Muscle layer of colon (tissue), 2 donors: Measurements from ENCODE around the gene KIF3A.
A peak's percentile ranks its signal among the peaks of the same experiment; 100 is the strongest.

Experiments
- H3K27ac ChIP-seq: one replicate; pipeline ENCODE4 v1.7.0; 2013; ENCODE audit warnings: low read depth, mild to moderate bottlenecking, low read length, moderate library complexity
- H3K27me3 ChIP-seq, 2 donors: one replicate each; pipeline ENCODE4 v1.7.0; 2013; ENCODE audit warnings: low read length in 2 of 2, mild to moderate bottlenecking in 2 of 2; ENCODE audit not compliant: insufficient read depth in 2 of 2, control insufficient read depth in 1 of 2
- H3K36me3 ChIP-seq: one replicate; pipeline ENCODE4 v1.7.0; 2013; ENCODE audit warnings: mild to moderate bottlenecking, low read length; ENCODE audit not compliant: insufficient read depth
- H3K4me1 ChIP-seq: one replicate; pipeline ENCODE4 v1.7.0; 2013; ENCODE audit warnings: mild to moderate bottlenecking, low read length; ENCODE audit not compliant: insufficient read depth
- H3K4me3 ChIP-seq, 2 donors: one replicate each; pipeline ENCODE4 v1.7.0; 2013; ENCODE audit warnings: low read length in 2 of 2, low read depth in 1 of 2, mild to moderate bottlenecking in 1 of 2, moderate library complexity in 1 of 2
- H3K9ac ChIP-seq: one replicate; pipeline ENCODE4 v1.7.0; 2013; ENCODE audit warnings: low read length
- H3K9me3 ChIP-seq: one replicate; pipeline ENCODE4 v1.7.0; 2013; ENCODE audit warnings: mild to moderate bottlenecking, low read length
- donor health status: abdominal sarcoma.
- donor health status: Adenocarcinoma of cecum.

KIF3A gene

GRCh38 chr5:132776938-132777208 lies 39.5 kb upstream of the KIF3A start:
- Histone ChIP-seq H3K9me3 (no peaks in the 10 kb centered on the region), H3K9ac (no peak overlapping the region), H3K27me3 (no peaks in the 10 kb centered on the region), H3K36me3 (no peaks in the 10 kb centered on the region), H3K4me1 (peaks cover 28% of the 10 kb centered on the region), H3K4me3 (peak overlapping the region; percentile 59 to 75), H3K27ac (peak overlapping the region; percentile 42)

- no peaks in the 10 kb centered on the region for H3K27me3 ChIP-seq
- H3K27ac ChIP-seq = peak overlapping the region; percentile 42
- H3K9ac ChIP-seq = no peak overlapping the region
- peak overlapping the region; percentile 59 to 75 for H3K4me3 ChIP-seq
- H3K36me3 ChIP-seq = no peaks in the 10 kb centered on the region
- H3K9me3 ChIP-seq = no peaks in the 10 kb centered on the region
- H3K4me1 ChIP-seq = peaks cover 33% of the 10 kb centered on the region
Observed at GRCh38 chr5:132776131-132776937, 39.0 kb upstream of the KIF3A start.

GRCh38 chr5:132775476-132775961 lies 38.2 kb upstream of the KIF3A start:
- H3K9me3 ChIP-seq = no peaks in the 10 kb centered on the region
- H3K9ac ChIP-seq = no peak overlapping the region
- H3K4me1 ChIP-seq = peaks cover 37% of the 10 kb centered on the region
- H3K36me3 ChIP-seq = no peaks in the 10 kb centered on the region
- H3K27ac ChIP-seq = no peak overlapping the region
- H3K4me3 ChIP-seq = peak overlapping the region in 1 of 2 donors; percentile 75
- H3K27me3 ChIP-seq = no peaks in the 10 kb centered on the region

- H3K9ac ChIP-seq = no peak overlapping the region
- no peak overlapping the region for H3K4me3 ChIP-seq
- no peaks in the 10 kb centered on the region for H3K27me3 ChIP-seq
- H3K9me3 ChIP-seq = no peaks in the 10 kb centered on the region
- H3K36me3 ChIP-seq = no peaks in the 10 kb centered on the region
- peak overlapping the region; percentile 42 for H3K27ac ChIP-seq
- H3K4me1 ChIP-seq = peaks cover 37% of the 10 kb centered on the region
Observed at GRCh38 chr5:132774896-132775295, 37.5 kb upstream of the KIF3A start.

GRCh38 chr5:132774406-132774805 lies 37.1 kb upstream of the KIF3A start:
- Histone ChIP-seq H3K27ac (peak overlapping the region; percentile 42), H3K4me3 (no peak overlapping the region), H3K9ac (no peak overlapping the region), H3K4me1 (peaks cover 37% of the 10 kb centered on the region), H3K9me3 (no peaks in the 10 kb centered on the region), H3K27me3 (no peaks in the 10 kb centered on the region), H3K36me3 (no peaks in the 10 kb centered on the region)

- no peak overlapping the region for H3K9ac ChIP-seq
- H3K27me3 ChIP-seq = no peaks in the 10 kb centered on the region
- H3K36me3 ChIP-seq = no peaks in the 10 kb centered on the region
- no peak overlapping the region for H3K4me3 ChIP-seq
- peaks cover 37% of the 10 kb centered on the region for H3K4me1 ChIP-seq
- no peaks in the 10 kb centered on the region for H3K9me3 ChIP-seq
- H3K27ac ChIP-seq = no peak overlapping the region
Observed at GRCh38 chr5:132773601-132774355, 36.4 kb upstream of the KIF3A start.

GRCh38 chr5:132773114-132773513 lies 35.8 kb upstream of the KIF3A start:
- Histone ChIP-seq H3K4me1 (peaks cover 38% of the 10 kb centered on the region), H3K9ac (no peak overlapping the region), H3K27ac (no peak overlapping the region)

GRCh38 chr5:132772291-132773070 lies 35.1 kb upstream of the KIF3A start:
- Histone ChIP-seq H3K4me3 (no peak overlapping the region), H3K9me3 (no peaks in the 10 kb centered on the region), H3K9ac (no peak overlapping the region), H3K27ac (no peak overlapping the region), H3K27me3 (no peaks in the 10 kb centered on the region), H3K36me3 (no peaks in the 10 kb centered on the region), H3K4me1 (peaks cover 39% of the 10 kb centered on the region)

More at GRCh38 chr5:132773114-132773513, 35.8 kb upstream of the KIF3A start:
- H3K4me3 ChIP-seq = no peak overlapping the region
- H3K9me3 ChIP-seq = no peaks in the 10 kb centered on the region
- H3K27me3 ChIP-seq = no peaks in the 10 kb centered on the region
- no peaks in the 10 kb centered on the region for H3K36me3 ChIP-seq

GRCh38 chr5:132771503-132771998 lies 34.2 kb upstream of the KIF3A start:
- Histone ChIP-seq H3K27ac (no peak overlapping the region), H3K36me3 (no peaks in the 10 kb centered on the region), H3K27me3 (no peaks in the 10 kb centered on the region), H3K9me3 (no peaks in the 10 kb centered on the region), H3K4me1 (peaks cover 45% of the 10 kb centered on the region), H3K9ac (no peak overlapping the region), H3K4me3 (no peak overlapping the region)

- no peaks in the 10 kb centered on the region for H3K9me3 ChIP-seq
- peaks cover 37% of the 10 kb centered on the region for H3K4me1 ChIP-seq
- H3K27ac ChIP-seq = no peak overlapping the region
- H3K9ac ChIP-seq = no peak overlapping the region
- H3K4me3 ChIP-seq = no peak overlapping the region
- H3K27me3 ChIP-seq = no peaks in the 10 kb centered on the region
- no peaks in the 10 kb centered on the region for H3K36me3 ChIP-seq
Observed at GRCh38 chr5:132770476-132771159, 33.3 kb upstream of the KIF3A start.

GRCh38 chr5:132768485-132768868 lies 31.1 kb upstream of the KIF3A start:
- peaks cover 13% of the 10 kb centered on the region for H3K36me3 ChIP-seq
- H3K9ac ChIP-seq = no peak overlapping the region
- H3K4me1 ChIP-seq = peaks cover 27% of the 10 kb centered on the region

More at GRCh38 chr5:132768485-132768868, 31.1 kb upstream of the KIF3A start:
- Histone ChIP-seq H3K4me3 (no peak overlapping the region), H3K27me3 (no peaks in the 10 kb centered on the region), H3K27ac (no peak overlapping the region), H3K9me3 (no peaks in the 10 kb centered on the region)
